HFFc6 (cell line): ENCODE results near the gene TIGD3. TPM values are rescaled to one million over a fixed set of nuclear protein-coding genes. Genes with fewer than 3 reads are reported as not detected.

Experiments
- DNase-seq: peaks from one replicate; pipeline ENCODE4 v3.0.0-alpha.2; 2018
- H3K27ac Mint-ChIP-seq: 2 replicates; pipeline ENCODE4 v1.8.0; 2020; ENCODE audit warnings: mild to moderate bottlenecking, mixed read lengths
- H3K27me3 Mint-ChIP-seq: 2 replicates; pipeline ENCODE4 v1.8.0; 2021; ENCODE audit warnings: mild to moderate bottlenecking, moderate library complexity, mixed read lengths; ENCODE audit not compliant: insufficient read depth
- H3K36me3 Mint-ChIP-seq: 2 replicates; pipeline ENCODE4 v1.8.0; 2021; ENCODE audit warnings: low read depth, mixed read lengths
- H3K4me1 Mint-ChIP-seq: 2 replicates; pipeline ENCODE4 v1.8.0; 2020; ENCODE audit warnings: low read depth, mixed read lengths
- H3K4me3 Mint-ChIP-seq: 2 replicates; pipeline ENCODE4 v1.8.0; 2020; ENCODE audit warnings: mild to moderate bottlenecking, moderate library complexity, mixed read lengths
- H3K9me3 Mint-ChIP-seq: 2 replicates; pipeline ENCODE4 v1.8.0; 2020; ENCODE audit warnings: mild to moderate bottlenecking, mixed read lengths
- total RNA-seq, 6 experiments: library from RNA; stranded (reverse); fragmentation: NEBNext Ultra II Directional; extraction: Animal tissue kit (Norgen Biotek cat#: 25700); gene quantifications; 2 replicates in 1 of 6; 3 replicates in 5 of 6; pipeline ENCODE4 v1.2.3, GENCODE V29; 2021
- TF ChIP-seq, protein P1 (sequence below): fragments of 200-600 bp; sonication (generic); IDR thresholded peaks from 2 replicates; pipeline ENCODE4 v1.5.0; 2021; ENCODE audit warnings: antibody characterized with exemption, mild to moderate bottlenecking

The TIGD3 gene
- total RNA-seq, 6 experiments from 2014 or later, result 0.12 to 0.13 TPM; not detected in 4

DNA sequence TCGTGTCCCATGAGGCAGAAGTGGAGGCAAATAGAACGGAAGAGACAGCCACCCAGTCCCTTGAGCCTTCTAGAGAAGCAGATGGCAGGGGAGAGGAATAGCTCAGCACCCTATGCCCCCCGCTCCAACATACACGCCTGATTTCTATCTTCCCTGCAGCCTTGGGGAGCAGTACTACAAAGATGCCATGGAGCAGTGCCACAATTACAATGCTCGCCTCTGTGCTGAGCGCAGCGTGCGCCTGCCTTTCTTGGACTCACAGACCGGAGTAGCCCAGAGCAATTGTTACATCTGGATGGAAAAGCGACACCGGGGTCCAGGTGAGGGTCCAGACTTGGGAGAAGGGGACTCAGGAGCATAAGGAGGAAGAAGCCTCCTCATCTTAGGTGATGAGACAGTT is 14.3 kb upstream of the TIGD3 start:
- peaks cover 1% of the 10 kb centered on the region for H3K27me3 Mint-ChIP-seq

DNA sequence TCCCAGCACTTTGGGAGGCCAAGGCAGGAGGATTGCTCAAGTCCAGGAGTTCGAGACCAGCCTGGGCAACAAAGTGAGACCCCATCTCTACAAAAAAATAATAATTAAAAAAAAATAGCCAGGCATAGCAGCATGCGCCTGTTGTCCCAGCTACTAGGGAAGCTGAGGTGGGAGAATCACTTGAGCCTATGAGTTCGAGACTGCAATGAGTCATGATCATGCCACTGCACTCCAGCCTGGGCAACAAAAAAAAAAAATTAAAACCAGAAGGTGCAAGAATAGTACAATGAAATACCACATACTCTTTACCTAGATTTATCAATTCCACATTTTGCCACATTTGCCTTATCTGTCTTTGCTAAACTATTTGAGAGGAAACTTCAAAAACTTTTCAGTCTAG is 12.7 kb upstream of the TIGD3 start:
- TF ChIP-seq, protein P1, sequence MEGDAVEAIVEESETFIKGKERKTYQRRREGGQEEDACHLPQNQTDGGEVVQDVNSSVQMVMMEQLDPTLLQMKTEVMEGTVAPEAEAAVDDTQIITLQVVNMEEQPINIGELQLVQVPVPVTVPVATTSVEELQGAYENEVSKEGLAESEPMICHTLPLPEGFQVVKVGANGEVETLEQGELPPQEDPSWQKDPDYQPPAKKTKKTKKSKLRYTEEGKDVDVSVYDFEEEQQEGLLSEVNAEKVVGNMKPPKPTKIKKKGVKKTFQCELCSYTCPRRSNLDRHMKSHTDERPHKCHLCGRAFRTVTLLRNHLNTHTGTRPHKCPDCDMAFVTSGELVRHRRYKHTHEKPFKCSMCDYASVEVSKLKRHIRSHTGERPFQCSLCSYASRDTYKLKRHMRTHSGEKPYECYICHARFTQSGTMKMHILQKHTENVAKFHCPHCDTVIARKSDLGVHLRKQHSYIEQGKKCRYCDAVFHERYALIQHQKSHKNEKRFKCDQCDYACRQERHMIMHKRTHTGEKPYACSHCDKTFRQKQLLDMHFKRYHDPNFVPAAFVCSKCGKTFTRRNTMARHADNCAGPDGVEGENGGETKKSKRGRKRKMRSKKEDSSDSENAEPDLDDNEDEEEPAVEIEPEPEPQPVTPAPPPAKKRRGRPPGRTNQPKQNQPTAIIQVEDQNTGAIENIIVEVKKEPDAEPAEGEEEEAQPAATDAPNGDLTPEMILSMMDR, result no peak
- Mint-ChIP-seq H3K4me1 (peaks cover 22% of the 10 kb centered on the region), H3K27ac (no peak overlapping the region; the same call in 1 of the 2 replicates), H3K9me3 (no peaks in the 10 kb centered on the region), H3K36me3 (peaks cover 21% of the 10 kb centered on the region), H3K27me3 (peaks cover 1% of the 10 kb centered on the region), H3K4me3 (no peak overlapping the region)
- DNase-seq, result no peak

More for the DNA sequence above, 14.3 kb upstream of the TIGD3 start:
- H3K4me3 Mint-ChIP-seq, result no peak overlapping the region
- H3K36me3 Mint-ChIP-seq, result peaks cover 17% of the 10 kb centered on the region
- peaks cover 27% of the 10 kb centered on the region for H3K4me1 Mint-ChIP-seq
- H3K9me3 Mint-ChIP-seq, result no peaks in the 10 kb centered on the region
- TF ChIP-seq, protein P1, result no peak
- DNase-seq, result no peak
- peak overlapping the region; percentile 19 for H3K27ac Mint-ChIP-seq

DNA sequence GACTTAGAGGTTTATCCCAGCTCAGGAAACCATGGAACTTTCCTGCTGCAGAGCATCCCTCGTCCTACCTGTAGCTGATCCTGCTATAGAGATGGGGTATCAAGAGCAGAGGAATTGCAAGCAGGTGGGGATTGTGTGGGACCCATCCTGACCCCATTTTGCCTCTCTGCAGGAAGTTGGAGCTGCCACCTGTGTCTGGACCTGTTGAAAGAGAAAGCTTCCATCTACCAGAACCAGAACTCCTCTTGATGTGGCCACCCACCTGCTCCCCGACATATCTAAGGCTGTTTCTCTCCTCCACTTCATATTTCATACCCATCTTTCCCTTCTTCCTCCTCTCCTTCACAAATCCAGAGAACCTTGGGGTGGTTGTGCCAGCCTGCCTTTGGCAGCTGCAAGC is 3.0 kb upstream of the TIGD3 start:
- H3K27ac Mint-ChIP-seq, result no peak overlapping the region
- H3K4me3 Mint-ChIP-seq, result no peak overlapping the region
- H3K36me3 Mint-ChIP-seq, result peaks cover 8% of the 10 kb centered on the region
- H3K27me3 Mint-ChIP-seq, result peaks cover 1% of the 10 kb centered on the region
- DNase-seq, result no peak
- TF ChIP-seq, protein P1, result no peak
- peaks cover 26% of the 10 kb centered on the region for H3K4me1 Mint-ChIP-seq
- H3K9me3 Mint-ChIP-seq, result no peaks in the 10 kb centered on the region

DNA sequence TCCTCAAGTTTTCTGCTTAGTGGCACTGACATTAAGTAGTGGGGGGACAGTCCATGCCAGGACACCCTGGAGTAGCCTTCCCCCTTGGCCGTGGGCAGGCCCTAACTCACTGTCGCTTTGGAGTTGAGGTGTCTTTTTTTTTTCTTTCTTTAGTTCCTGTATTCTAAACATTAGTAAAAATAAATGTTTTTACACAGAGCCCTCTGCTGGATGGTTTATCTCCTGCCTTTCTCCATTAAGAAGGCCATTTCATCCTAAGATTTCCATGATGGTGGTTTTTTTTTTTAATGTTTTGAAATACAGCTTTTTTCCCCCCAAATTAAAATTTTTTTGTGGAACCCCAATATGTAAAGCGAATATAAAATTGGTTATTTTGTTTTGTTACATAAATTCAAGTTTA is 1.8 kb upstream of the TIGD3 start:
- no peaks in the 10 kb centered on the region for H3K9me3 Mint-ChIP-seq
- peak overlapping the region; percentile 64; the same call in 1 of the 2 replicates for H3K27ac Mint-ChIP-seq
- peaks cover 5% of the 10 kb centered on the region; the same call in 1 of the 2 replicates for H3K36me3 Mint-ChIP-seq
- TF ChIP-seq, protein P1, result peak; percentile 74
- H3K27me3 Mint-ChIP-seq, result peaks cover 4% of the 10 kb centered on the region
- peak; percentile 23 for DNase-seq
- H3K4me1 Mint-ChIP-seq, result peaks cover 30% of the 10 kb centered on the region
- H3K4me3 Mint-ChIP-seq, result no peak overlapping the region

DNA sequence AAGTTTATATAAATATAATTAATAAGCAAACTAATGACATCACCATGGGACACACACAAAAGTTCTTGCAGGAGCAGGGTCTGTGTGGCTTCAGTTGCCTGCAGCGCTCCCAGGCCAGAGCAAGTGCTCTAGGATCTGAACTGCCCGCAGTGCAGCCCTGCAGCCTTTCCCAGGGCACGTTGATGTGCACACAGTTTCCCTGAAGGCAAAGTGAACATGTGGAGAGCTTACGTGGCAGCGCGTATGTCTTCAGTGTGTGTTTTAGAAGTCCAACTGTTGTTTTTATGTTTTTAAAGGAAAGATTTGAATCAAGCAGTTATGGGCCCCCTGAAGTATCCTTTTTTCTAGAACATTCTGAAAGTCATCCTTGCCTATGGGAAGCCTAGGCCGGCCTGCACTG is 1.2 kb upstream of the TIGD3 start:
- Mint-ChIP-seq H3K27ac (peak overlapping the region; percentile 69), H3K4me3 (peak overlapping the region; percentile 77), H3K4me1 (peaks cover 35% of the 10 kb centered on the region), H3K9me3 (no peaks in the 10 kb centered on the region), H3K27me3 (peaks cover 5% of the 10 kb centered on the region), H3K36me3 (peaks cover 5% of the 10 kb centered on the region; the same call in 1 of the 2 replicates)
- DNase-seq, result no peak
- TF ChIP-seq, protein P1, result no peak

DNA sequence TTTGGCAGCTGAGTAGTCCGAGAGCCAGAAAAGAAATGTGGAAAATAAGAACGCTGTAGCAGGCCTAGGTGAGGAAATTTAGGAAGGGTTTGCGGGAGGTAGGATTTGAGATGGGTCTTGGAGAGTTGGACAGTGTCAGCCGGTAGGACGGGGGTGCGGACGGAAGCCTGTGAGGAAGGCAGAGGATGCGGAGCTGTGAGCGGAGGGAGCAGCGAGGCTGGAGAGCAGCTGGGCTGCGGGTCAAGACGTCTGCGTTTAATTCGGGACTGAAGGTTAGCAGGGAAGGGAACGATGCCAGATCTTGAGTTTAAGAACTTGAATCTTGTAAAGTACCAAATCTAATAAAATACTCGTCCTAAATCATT is 669 bp upstream of the TIGD3 start:
- Mint-ChIP-seq H3K36me3 (0 out of 2 replicates have a peak, but pooled peaks cover under 1% of the 10 kb centered on the region), H3K4me1 (peaks cover 35% of the 10 kb centered on the region), H3K27me3 (peaks cover 8% of the 10 kb centered on the region), H3K9me3 (no peaks in the 10 kb centered on the region), H3K27ac (peak overlapping the region; percentile 69), H3K4me3 (peak overlapping the region; percentile 77)
- TF ChIP-seq, protein P1, result no peak
- no peak for DNase-seq
